8988T (cell line): ENCODE measurements around the gene KPNB1.

Experiments used
- DNase-seq: peaks from one replicate; pipeline ENCODE4 v3.0.0; 2011

The KPNB1 gene

GRCh38 chr17:47638903-47639302, 10.8 kb upstream of the KPNB1 start:
- no peak for DNase-seq

GRCh38 chr17:47640076-47640475, 9.6 kb upstream of the KPNB1 start:
- no peak for DNase-seq

- no peak for DNase-seq
Measured at GRCh38 chr17:47641202-47641601, 8.5 kb upstream of the KPNB1 start.

GRCh38 chr17:47643116-47643515, 6.6 kb upstream of the KPNB1 start:
- no peak for DNase-seq

- DNase-seq = no peak
Measured at GRCh38 chr17:47644324-47644723, 5.4 kb upstream of the KPNB1 start.

- no peak for DNase-seq
Measured at GRCh38 chr17:47649972-47650524, 329 bp downstream of the KPNB1 start.

- DNase-seq = peak; percentile 90
Measured at GRCh38 chr17:47650525-47651522, 1.1 kb downstream of the KPNB1 start.

- DNase-seq = no peak
Measured at GRCh38 chr17:47651704-47652103, 2.0 kb downstream of the KPNB1 start.

GRCh38 chr17:47652570-47652969, 2.9 kb downstream of the KPNB1 start:
- DNase-seq = no peak

- no peak for DNase-seq
Measured at GRCh38 chr17:47653442-47653841, 3.7 kb downstream of the KPNB1 start.

GRCh38 chr17:47654991-47655390, 5.3 kb downstream of the KPNB1 start:
- no peak for DNase-seq

GRCh38 chr17:47660064-47660492, 10.4 kb downstream of the KPNB1 start:
- no peak for DNase-seq

GRCh38 chr17:47663912-47664623, 14.3 kb downstream of the KPNB1 start:
- DNase-seq = no peak

GRCh38 chr17:47664624-47664941, 14.9 kb downstream of the KPNB1 start:
- no peak for DNase-seq

- no peak for DNase-seq
Measured at GRCh38 chr17:47665655-47666054, 15.9 kb downstream of the KPNB1 start.

GRCh38 chr17:47669081-47669480, 19.4 kb downstream of the KPNB1 start:
- no peak for DNase-seq

GRCh38 chr17:47670064-47670463, 20.3 kb downstream of the KPNB1 start:
- DNase-seq = no peak

GRCh38 chr17:47674499-47674898, 24.8 kb downstream of the KPNB1 start:
- no peak for DNase-seq

- DNase-seq = no peak
Measured at GRCh38 chr17:47675380-47676198, 25.9 kb downstream of the KPNB1 start.

GRCh38 chr17:47676199-47676472, 26.4 kb downstream of the KPNB1 start:
- DNase-seq = no peak

- no peak for DNase-seq
Measured at GRCh38 chr17:47676510-47677165, 26.9 kb downstream of the KPNB1 start.

GRCh38 chr17:47678196-47678595, 28.5 kb downstream of the KPNB1 start:
- DNase-seq = no peak

GRCh38 chr17:47682138-47682537, 32.4 kb downstream of the KPNB1 start:
- no peak for DNase-seq
